Measurements from ENCODE around the gene CRB1.

Gene CRB1

DNA sequence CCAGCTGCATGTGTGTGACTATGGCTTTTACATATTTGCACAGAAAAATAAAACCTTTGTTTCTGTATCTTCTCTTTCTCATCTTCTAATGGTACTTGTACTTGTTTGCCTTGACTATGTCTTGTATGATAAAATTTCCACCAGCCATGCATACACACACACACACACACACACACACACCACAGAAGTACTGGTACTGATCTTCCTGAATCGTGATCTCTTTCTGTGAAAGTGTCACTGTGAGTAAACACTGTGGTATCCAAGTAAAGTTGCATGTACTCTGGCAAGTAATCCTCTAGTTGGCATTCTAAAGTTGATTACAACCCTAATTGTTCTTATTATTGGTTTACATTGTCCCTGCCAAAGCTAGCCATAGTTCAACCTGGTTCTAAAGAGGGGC is 176.7 kb downstream of the CRB1 start:
- H3K79me2 ChIP-seq (ENCODE audit: insufficient read depth, low read length) = no peaks in the 10 kb centered on the region
- no peak overlapping the region for H2AFZ ChIP-seq (ENCODE audit: low read depth, low read length, severe bottlenecking)
- H3K9me2 ChIP-seq (replicated peaks; ENCODE audit: insufficient read depth, low read length) = no peaks in the 10 kb centered on the region
- no peaks in the 10 kb centered on the region for H3K9me3 ChIP-seq (ENCODE audit: insufficient read depth, low read length)
- no peaks in the 10 kb centered on the region for H4K20me1 ChIP-seq (ENCODE audit: low read depth, low read length)
- no peak overlapping the region for H3K4me2 ChIP-seq (ENCODE audit: low read depth, low read length, poor library complexity, severe bottlenecking)
- H3K27me3 ChIP-seq (ENCODE audit: low read length) = no peaks in the 10 kb centered on the region
- no peak for TF ChIP-seq CTCF (IDR thresholded peaks at IDR 0.05; ENCODE audit: insufficient read depth, low read length, poor library complexity, severe bottlenecking)
- TF ChIP-seq EZH2phosphoT487 (conservative IDR thresholded peaks at IDR 0.05; ENCODE audit: low read length) = no peak
- H3K9ac ChIP-seq (ENCODE audit: low read length) = no peak overlapping the region
- no peaks in the 10 kb centered on the region for H3F3A ChIP-seq (ENCODE audit: insufficient read depth)
- H3K36me3 ChIP-seq (ENCODE audit: low read length) = no peaks in the 10 kb centered on the region
- H3K27ac ChIP-seq (ENCODE audit: low read depth, low read length) = no peak overlapping the region
- H3K4me3 ChIP-seq (ENCODE audit: insufficient read depth, low read length, poor library complexity, severe bottlenecking) = no peak overlapping the region

DNA sequence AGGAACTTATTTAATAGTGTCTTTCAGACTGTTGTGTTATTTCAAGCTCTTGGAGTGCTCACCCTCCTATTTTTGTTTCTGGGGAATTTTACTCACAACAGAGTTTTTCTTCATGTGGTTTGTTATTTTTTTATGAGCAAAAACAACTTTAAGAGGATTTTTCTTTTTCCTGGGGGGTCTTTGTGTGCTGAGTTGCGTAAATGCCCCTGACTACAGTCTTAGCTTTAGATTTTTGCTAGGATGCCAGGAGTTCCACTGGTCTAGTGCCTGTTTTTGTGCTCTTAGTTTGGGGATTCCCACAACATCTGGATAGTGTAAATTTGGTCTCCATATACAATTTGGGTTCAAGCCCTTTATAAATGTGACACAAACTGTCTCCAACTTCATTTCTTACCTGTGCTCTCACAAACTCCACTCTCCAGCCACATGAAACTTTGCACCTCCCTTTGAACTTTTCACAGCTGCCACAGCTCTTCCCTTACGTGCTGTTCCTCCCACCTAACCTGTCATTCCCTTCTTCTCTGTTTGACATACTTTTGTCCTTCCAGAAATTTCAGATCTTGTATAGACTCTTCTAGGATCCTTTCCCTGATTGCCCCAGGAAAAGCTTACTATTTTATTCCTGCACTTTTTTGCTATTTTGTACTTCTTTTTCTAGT is 180.2 kb downstream of the CRB1 start:
- Histone ChIP-seq H3K27ac (ENCODE audit: low read depth, low read length) (no peak overlapping the region), H3K79me2 (ENCODE audit: insufficient read depth, low read length) (no peaks in the 10 kb centered on the region), H3K4me3 (ENCODE audit: insufficient read depth, low read length, poor library complexity, severe bottlenecking) (no peak overlapping the region)

DNA sequence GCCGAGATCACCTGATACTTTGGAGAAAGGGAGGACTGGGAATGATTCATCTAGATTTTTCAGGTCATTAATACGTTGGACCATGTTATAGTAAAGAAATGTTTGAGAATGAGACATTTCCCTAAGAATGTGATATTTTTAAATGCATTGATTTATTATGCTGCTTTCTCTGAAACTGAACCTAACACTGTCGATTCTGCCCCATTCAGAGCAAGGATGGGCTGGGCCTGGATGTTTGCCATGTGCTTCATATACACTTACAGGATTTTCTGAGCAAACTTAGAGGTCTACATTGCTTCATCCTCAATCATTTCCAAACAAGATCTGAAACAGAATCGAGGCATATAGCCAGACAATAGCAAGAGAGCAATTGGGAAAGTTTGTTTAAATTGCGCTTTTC is 183.3 kb downstream of the CRB1 start:
- Histone ChIP-seq H3K9me2 (replicated peaks; ENCODE audit: insufficient read depth, low read length) (no peaks in the 10 kb centered on the region), H3K79me2 (ENCODE audit: insufficient read depth, low read length) (no peaks in the 10 kb centered on the region), H3K9ac (ENCODE audit: low read length) (no peak overlapping the region), H3K4me3 (ENCODE audit: insufficient read depth, low read length, poor library complexity, severe bottlenecking) (no peak overlapping the region), H3K27ac (ENCODE audit: low read depth, low read length) (no peak overlapping the region), H3F3A (ENCODE audit: insufficient read depth) (no peaks in the 10 kb centered on the region), H2AFZ (ENCODE audit: low read depth, low read length, severe bottlenecking) (no peak overlapping the region), H4K20me1 (ENCODE audit: low read depth, low read length) (no peaks in the 10 kb centered on the region), H3K4me2 (ENCODE audit: low read depth, low read length, poor library complexity, severe bottlenecking) (no peak overlapping the region), H3K36me3 (ENCODE audit: low read length) (no peaks in the 10 kb centered on the region), H3K27me3 (ENCODE audit: low read length) (no peaks in the 10 kb centered on the region), H3K9me3 (ENCODE audit: insufficient read depth, low read length) (no peaks in the 10 kb centered on the region)
- TF ChIP-seq CTCF (IDR thresholded peaks at IDR 0.05; ENCODE audit: insufficient read depth, low read length, poor library complexity, severe bottlenecking) (no peak), EZH2phosphoT487 (conservative IDR thresholded peaks at IDR 0.05; ENCODE audit: low read length) (no peak)

More for the DNA sequence above, 180.2 kb downstream of the CRB1 start:
- H2AFZ ChIP-seq (ENCODE audit: low read depth, low read length, severe bottlenecking) = no peak overlapping the region
- no peaks in the 10 kb centered on the region for H3K36me3 ChIP-seq (ENCODE audit: low read length)
- H3K9me3 ChIP-seq (ENCODE audit: insufficient read depth, low read length) = no peaks in the 10 kb centered on the region
- no peaks in the 10 kb centered on the region for H3F3A ChIP-seq (ENCODE audit: insufficient read depth)
- H3K4me2 ChIP-seq (ENCODE audit: low read depth, low read length, poor library complexity, severe bottlenecking) = no peak overlapping the region
- no peak for TF ChIP-seq CTCF (IDR thresholded peaks at IDR 0.05; ENCODE audit: insufficient read depth, low read length, poor library complexity, severe bottlenecking)
- TF ChIP-seq EZH2phosphoT487 (conservative IDR thresholded peaks at IDR 0.05; ENCODE audit: low read length) = no peak
- H3K9ac ChIP-seq (ENCODE audit: low read length) = no peak overlapping the region
- H4K20me1 ChIP-seq (ENCODE audit: low read depth, low read length) = no peaks in the 10 kb centered on the region
- no peaks in the 10 kb centered on the region for H3K9me2 ChIP-seq (replicated peaks; ENCODE audit: insufficient read depth, low read length)
- H3K27me3 ChIP-seq (ENCODE audit: low read length) = no peaks in the 10 kb centered on the region

Data from SU-DHL-6 (cell line).